B cell (primary cell): ENCODE data around the gene RIPK3. TPM values are rescaled to one million over a fixed set of nuclear protein-coding genes. Genes with fewer than 3 reads are reported as not detected.

Source experiments
- ATAC-seq: fragments of 200-7000 bp; cut with Tn5 transposase; one replicate; pipeline ENCODE4 v1.10.0; 2021; ENCODE audit warnings: low read depth, mild to moderate bottlenecking, moderate number of reproducible peaks, moderate library complexity
- CTCF ChIA-PET: fragments of 350-600 bp; sonication (Branson Sonifier 250); formaldehyde crosslinking; loops from one replicate; lab custom pipeline; 2021; ENCODE audit warnings: antibody characterized with exemption, inconsistent platforms; lab: Charles Lee
- POLR2A ChIA-PET: fragments of 350-600 bp; sonication (Branson Sonifier 250); formaldehyde crosslinking; loops from one replicate; lab custom pipeline; 2021; ENCODE audit warnings: antibody characterized with exemption; lab: Charles Lee
- DNase-seq: peaks from one replicate; pipeline ENCODE4 v3.0.0; 2013
- H2AFZ ChIP-seq: 2 replicates; pipeline ENCODE4 v1.6.1; 2012; ENCODE audit warnings: mild to moderate bottlenecking, low read depth, low read length; ENCODE audit not compliant: insufficient read depth, poor library complexity, severe bottlenecking
- H3K27ac ChIP-seq, 2 donors: 1 replicate in 1 of 2; 2 replicates in 1 of 2; pipeline ENCODE4 v1.5.1; 2012 to 2013; ENCODE audit warnings: low read length in 2 of 2, mild to moderate bottlenecking in 2 of 2, moderate library complexity in 1 of 2
- H3K27me3 ChIP-seq, 4 experiments: fragments of 200-600 bp in 1 of 4; sonication (generic) in 1 of 4; replicated peaks in 1 of 4; 1 replicate in 2 of 4; 2 replicates in 2 of 4; pipeline versions ENCODE4 v1.6.1 to v1.7.0; 2013 to 2016; ENCODE audit warnings: low read length in 3 of 4, mild to moderate bottlenecking in 2 of 4, mixed read lengths in 1 of 4, moderate library complexity in 1 of 4; ENCODE audit not compliant: insufficient read depth in 4 of 4, control insufficient read depth in 3 of 4; ENCODE audit errors: control extremely low read depth in 1 of 4
- H3K36me3 ChIP-seq, 2 experiments: replicated peaks in 1 of 2; 1 replicate in 1 of 2; 2 replicates in 1 of 2; pipeline versions ENCODE4 v1.6.1 to v1.7.1; 2013; ENCODE audit warnings: low read length in 1 of 2; ENCODE audit not compliant: insufficient read depth in 2 of 2, control insufficient read depth in 1 of 2; ENCODE audit errors: control extremely low read depth in 1 of 2, extremely low read depth in 1 of 2
- H3K4me1 ChIP-seq, 2 donors: fragments of 200-600 bp in 1 of 2; sonication (generic) in 1 of 2; 1 replicate in 1 of 2; 2 replicates in 1 of 2; pipeline versions ENCODE4 v1.5.1 to v1.6.1; 2013 to 2017; ENCODE audit warnings: low read length in 2 of 2; ENCODE audit not compliant: control insufficient read depth in 2 of 2, insufficient read depth in 2 of 2
- H3K4me2 ChIP-seq: replicated peaks from 2 replicates; pipeline ENCODE3; 2012; ENCODE audit warnings: mild to moderate bottlenecking, low read depth, low read length; ENCODE audit not compliant: poor library complexity, severe bottlenecking
- H3K4me3 ChIP-seq, 5 experiments: fragments of 200-600 bp in 1 of 5; sonication (generic) in 1 of 5; 1 replicate in 3 of 5; 2 replicates in 2 of 5; pipeline versions ENCODE4 v1.5.1 to v1.7.0; 2011 to 2016; ENCODE audit warnings: low read length in 4 of 5, mild to moderate bottlenecking in 4 of 5, low read depth in 2 of 5, control low read depth in 1 of 5, moderate library complexity in 1 of 5; ENCODE audit not compliant: insufficient read depth in 1 of 5; ENCODE audit errors: control extremely low read depth in 1 of 5, extremely low read depth in 1 of 5
- H3K79me2 ChIP-seq: fragments of 200-600 bp; sonication (generic); one replicate; pipeline ENCODE4 v1.6.0; 2016; ENCODE audit warnings: low read length; ENCODE audit not compliant: control insufficient read depth, insufficient read depth
- H3K9ac ChIP-seq: fragments of 200-600 bp; sonication (generic); 2 replicates; pipeline ENCODE4 v1.6.1; 2017; ENCODE audit warnings: mild to moderate bottlenecking, low read length, moderate library complexity
- H3K9me3 ChIP-seq, 3 donors: one replicate each; pipeline versions ENCODE4 v1.6.1 to v1.7.1; 2013; ENCODE audit warnings: low read length in 2 of 3; ENCODE audit not compliant: control insufficient read depth in 2 of 3, insufficient read depth in 1 of 3; ENCODE audit errors: control extremely low read depth in 1 of 3
- H4K20me1 ChIP-seq: 2 replicates; pipeline ENCODE4 v1.6.0; 2012; ENCODE audit warnings: mild to moderate bottlenecking, low read length; ENCODE audit not compliant: insufficient read depth, control insufficient read depth, poor library complexity, severe bottlenecking
- H3K27ac Mint-ChIP-seq: one replicate; pipeline ENCODE4 v1.8.0; 2021; ENCODE audit warnings: mixed read lengths
- H3K27me3 Mint-ChIP-seq: one replicate; pipeline ENCODE4 v1.8.0; 2021; ENCODE audit warnings: mixed read lengths
- H3K4me1 Mint-ChIP-seq: one replicate; pipeline ENCODE4 v1.8.0; 2021; ENCODE audit warnings: mixed read lengths
- H3K4me3 Mint-ChIP-seq: one replicate; pipeline ENCODE4 v1.8.0; 2021; ENCODE audit warnings: mixed read lengths
- H3K9me3 Mint-ChIP-seq: one replicate; pipeline ENCODE4 v1.8.0; 2022; ENCODE audit warnings: mixed read lengths; ENCODE audit not compliant: insufficient read depth
- CTCF ChIP-seq: fragments of 200-600 bp; IDR thresholded peaks from one replicate; pipeline ENCODE4 v1.8.0; 2022; ENCODE audit warnings: antibody characterized with exemption, mild to moderate bottlenecking
- EZH2 ChIP-seq: IDR thresholded peaks from 2 replicates; pipeline ENCODE4 v1.6.1; 2012; ENCODE audit warnings: borderline replicate concordance, low read depth, mild to moderate bottlenecking, moderate library complexity, low read length; ENCODE audit not compliant: insufficient read depth, poor library complexity, severe bottlenecking
- WGBS: methylation state at CpG from one replicate; pipeline ENCODE4 v1.1.5; 2013; ENCODE audit warnings: missing lambda C conversion rate; ENCODE audit not compliant: insufficient coverage; 5-methylcytosine and 5-hydroxymethylcytosine counted together
- intact Hi-C: fragments of 100-400 bp; cut with micrococcal nuclease; formaldehyde crosslinking; loops from one replicate; pipeline ENCODE4 v1.10.0; 2022
- polyA plus RNA-seq: library from polyadenylated mRNA; depleted of rRNA; stranded (reverse); fragments of >200 nt; gene quantifications from 2 replicates; pipeline ENCODE4 v1.2.3, GENCODE V29; 2012
- total RNA-seq, 2 donors: library from RNA; stranded (reverse); fragments of 120-200 nt in 1 of 2; gene quantifications; 1 replicate in 1 of 2; 2 replicates in 1 of 2; pipeline versions ENCODE4 v1.2.3 to v1.2.4, GENCODE V29; 2013 to 2022

Gene RIPK3
- total and polyA plus RNA-seq, 2 donors (not counting 1 experiment from before 2014, with no cell fraction given) = 65.5 to 77.6 TPM

GRCh38 chr14:24330973-24331674 is 8.7 kb downstream of the RIPK3 start:
- intact Hi-C loops = loop anchor here (10.0 kb wide), 1 partner anchor 344 kb away; no protein-coding TSS in a partner anchor
- Histone ChIP-seq H2AFZ (no peak overlapping the region), H3K27me3 (peaks cover 0 to 33% (median 19%) of the 10 kb centered on the region in 4 experiments), H3K9me3 (peaks cover 0 to 9% (median 0%) of the 10 kb centered on the region in 3 donors), H3K4me3 (no peak overlapping the region), H3K79me2 (peaks cover 4% of the 10 kb centered on the region), H3K4me2 (no peak overlapping the region), H3K4me1 (peaks cover 42 to 47% of the 10 kb centered on the region in 2 donors), H3K36me3 (peaks cover 0 to 2% of the 10 kb centered on the region in 2 experiments), H3K9ac (no peak overlapping the region), H4K20me1 (peaks cover 12% of the 10 kb centered on the region), H3K27ac (no peak overlapping the region)
- Mint-ChIP-seq H3K4me1 (peaks cover 44% of the 10 kb centered on the region), H3K9me3 (no peaks in the 10 kb centered on the region), H3K27me3 (peaks cover 17% of the 10 kb centered on the region), H3K27ac (peak overlapping the region; percentile 21), H3K4me3 (no peak overlapping the region)
- WGBS = 95% methylated on average over 4 of the region's 10 CpGs
- POLR2A ChIA-PET = interaction anchor here (0.8 to 1.4 kb wide), 3 partner anchors 34 to 89 kb away, joined by 3 to 6 read pairs (median 4); partner anchors contain the start of gene TINF2
- CTCF ChIA-PET = interaction anchor here (1.3 to 16.1 kb wide), 8 partner anchors 15 to 136 kb away, joined by 4 to 650 read pairs (median 51); partner anchors contain the start of genes CBLN3, CIDEB, DHRS1 and KHNYN
- TF ChIP-seq CTCF (no peak), EZH2 (no peak)
- DNase-seq = peak; percentile 17
- ATAC-seq = no peak

GRCh38 chr14:24329736-24330135 is 10.1 kb downstream of the RIPK3 start:
- CTCF ChIA-PET = interaction anchor here (1.7 to 16.1 kb wide), 4 partner anchors 16 to 101 kb away, joined by 6 to 650 read pairs (median 75); partner anchors contain the start of genes CBLN3, CIDEB, KHNYN and LTB4R
- ATAC-seq = no peak
- no peak overlapping the region for H3K4me3 Mint-ChIP-seq

More at GRCh38 chr14:24329736-24330135, 10.1 kb downstream of the RIPK3 start:
- Histone ChIP-seq H3K27me3 (peaks cover 0 to 27% (median 14%) of the 10 kb centered on the region in 4 experiments), H3K9ac (no peak overlapping the region), H3K36me3 (no peaks in the 10 kb centered on the region), H3K4me2 (no peak overlapping the region), H4K20me1 (peaks cover 10% of the 10 kb centered on the region), H3K27ac (no peak overlapping the region), H3K9me3 (peaks cover 0 to 5% (median 0%) of the 10 kb centered on the region in 3 donors), H3K4me3 (no peak overlapping the region), H2AFZ (no peak overlapping the region), H3K79me2 (peaks cover 4% of the 10 kb centered on the region), H3K4me1 (peaks cover 36 to 41% of the 10 kb centered on the region in 2 donors)
- DNase-seq = peak; percentile 22
- Mint-ChIP-seq H3K9me3 (no peaks in the 10 kb centered on the region), H3K27me3 (peaks cover 11% of the 10 kb centered on the region), H3K4me1 (peaks cover 38% of the 10 kb centered on the region), H3K27ac (peak overlapping the region; percentile 20)
- intact Hi-C loops = loop anchor here (10.0 kb wide), 1 partner anchor 345 kb away; no protein-coding TSS in a partner anchor
- POLR2A ChIA-PET = no interaction called here
- no peak for TF ChIP-seq CTCF
- no peak for TF ChIP-seq EZH2
- 66% methylated on average over 9 of the region's 9 CpGs for WGBS
